Uterus (tissue), 4 donors: ENCODE data around the gene DNAJC16. TPM values are rescaled to one million over a fixed set of nuclear protein-coding genes. Genes with fewer than 3 reads are reported as not detected.

Experiments used
- DNase-seq, 2 donors: peaks; one replicate each; pipeline ENCODE4 v3.0.0-alpha.2; 2019 to 2020
- H3K27ac ChIP-seq, 2 donors: fragments of 200-600 bp; sonication (generic); 1 replicate in 1 of 2; 2 replicates in 1 of 2; pipeline ENCODE4 v1.5.1; 2016 to 2018
- H3K27me3 ChIP-seq, 2 donors: fragments of 200-600 bp; sonication (generic); one replicate each; pipeline ENCODE4 v1.5.1; 2018 to 2019; ENCODE audit warnings: control low read depth in 1 of 2
- H3K36me3 ChIP-seq, 2 donors: fragments of 200-600 bp; sonication (generic); one replicate each; pipeline ENCODE4 v1.5.1; 2019; ENCODE audit warnings: control low read depth in 1 of 2
- H3K4me1 ChIP-seq, 2 donors: fragments of 200-600 bp; sonication (generic); one replicate each; pipeline ENCODE4 v1.5.1; 2018 to 2019; ENCODE audit warnings: control low read depth in 1 of 2
- H3K4me3 ChIP-seq, 2 donors: fragments of 200-600 bp; sonication (generic); 1 replicate in 1 of 2; 2 replicates in 1 of 2; pipeline ENCODE4 v1.5.1; 2018 to 2019; ENCODE audit warnings: mild to moderate bottlenecking in 1 of 2
- H3K9me3 ChIP-seq, 2 donors: fragments of 200-600 bp; sonication (generic); one replicate each; pipeline ENCODE4 v1.5.1; 2019; ENCODE audit warnings: control low read depth in 1 of 2
- POLR2A ChIP-seq, 2 donors: fragments of 450-650 bp; IDR thresholded peaks; one replicate each; pipeline ENCODE4 v1.6.1; 2016; ENCODE audit warnings: antibody characterized with exemption in 2 of 2, mild to moderate bottlenecking in 1 of 2, moderate library complexity in 1 of 2
- intact Hi-C: fragments of 100-400 bp; cut with DNase I; formaldehyde crosslinking; loops from one replicate; pipeline ENCODE4 v1.15.1; 2023; ENCODE audit warnings: low total_unique reads
- total RNA-seq, 4 donors: library from RNA; depleted of rRNA in 3 of 4; stranded (reverse); fragments of >200 nt in 3 of 4; gene quantifications; one replicate each; pipeline versions ENCODE4 v1.1.0 to v1.2.4, GENCODE V29; 2014 to 2023
- TF ChIP-seq, protein P1 (sequence below), 4 experiments: fragments of 200-600 bp in 2 of 4; fragments of 450-650 bp in 2 of 4; sonication (generic) in 2 of 4; IDR thresholded peaks; one replicate each; pipeline ENCODE4 v1.5.1; 2016 to 2019; ENCODE audit warnings: antibody characterized with exemption in 4 of 4, mild to moderate bottlenecking in 2 of 4, moderate library complexity in 1 of 4
- donor health status: DM: yes; HTN: yes; CAD: no.

The DNAJC16 gene
- total RNA-seq, 4 donors from 2014 or later, result 8.8 to 32.4 (median 27.5) TPM

DNA sequence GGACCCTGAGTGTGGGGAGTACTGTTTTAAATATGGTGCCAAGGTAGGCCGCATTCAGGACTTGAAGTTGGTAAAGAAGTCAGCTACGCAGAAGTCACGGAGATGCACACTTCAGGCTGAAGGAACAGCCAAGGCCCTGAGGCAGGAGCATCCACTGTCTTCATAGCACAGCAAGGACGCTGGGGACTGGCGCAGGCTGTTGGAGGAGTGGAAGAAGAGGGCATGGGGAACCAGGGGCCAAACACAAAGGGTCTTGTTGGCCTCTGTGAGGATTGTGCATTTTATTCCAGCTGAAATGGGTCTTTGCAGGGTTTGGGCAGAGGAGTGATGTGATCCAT, 16.6 kb downstream of the DNAJC16 start:
- Histone ChIP-seq H3K27me3 (no peaks in the 10 kb centered on the region), H3K36me3 (no peaks in the 10 kb centered on the region), H3K4me3 (no peak overlapping the region), H3K27ac (peak overlapping the region; percentile 31 to 60), H3K9me3 (no peaks in the 10 kb centered on the region), H3K4me1 (no peaks in the 10 kb centered on the region)
- no peak for DNase-seq
- TF ChIP-seq, protein P1, sequence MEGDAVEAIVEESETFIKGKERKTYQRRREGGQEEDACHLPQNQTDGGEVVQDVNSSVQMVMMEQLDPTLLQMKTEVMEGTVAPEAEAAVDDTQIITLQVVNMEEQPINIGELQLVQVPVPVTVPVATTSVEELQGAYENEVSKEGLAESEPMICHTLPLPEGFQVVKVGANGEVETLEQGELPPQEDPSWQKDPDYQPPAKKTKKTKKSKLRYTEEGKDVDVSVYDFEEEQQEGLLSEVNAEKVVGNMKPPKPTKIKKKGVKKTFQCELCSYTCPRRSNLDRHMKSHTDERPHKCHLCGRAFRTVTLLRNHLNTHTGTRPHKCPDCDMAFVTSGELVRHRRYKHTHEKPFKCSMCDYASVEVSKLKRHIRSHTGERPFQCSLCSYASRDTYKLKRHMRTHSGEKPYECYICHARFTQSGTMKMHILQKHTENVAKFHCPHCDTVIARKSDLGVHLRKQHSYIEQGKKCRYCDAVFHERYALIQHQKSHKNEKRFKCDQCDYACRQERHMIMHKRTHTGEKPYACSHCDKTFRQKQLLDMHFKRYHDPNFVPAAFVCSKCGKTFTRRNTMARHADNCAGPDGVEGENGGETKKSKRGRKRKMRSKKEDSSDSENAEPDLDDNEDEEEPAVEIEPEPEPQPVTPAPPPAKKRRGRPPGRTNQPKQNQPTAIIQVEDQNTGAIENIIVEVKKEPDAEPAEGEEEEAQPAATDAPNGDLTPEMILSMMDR (IDR thresholded peaks at IDR 0.05), result no peak
- TF ChIP-seq POLR2A (IDR thresholded peaks at IDR 0.05), result no peak
- intact Hi-C loops, result no loop called here

DNA sequence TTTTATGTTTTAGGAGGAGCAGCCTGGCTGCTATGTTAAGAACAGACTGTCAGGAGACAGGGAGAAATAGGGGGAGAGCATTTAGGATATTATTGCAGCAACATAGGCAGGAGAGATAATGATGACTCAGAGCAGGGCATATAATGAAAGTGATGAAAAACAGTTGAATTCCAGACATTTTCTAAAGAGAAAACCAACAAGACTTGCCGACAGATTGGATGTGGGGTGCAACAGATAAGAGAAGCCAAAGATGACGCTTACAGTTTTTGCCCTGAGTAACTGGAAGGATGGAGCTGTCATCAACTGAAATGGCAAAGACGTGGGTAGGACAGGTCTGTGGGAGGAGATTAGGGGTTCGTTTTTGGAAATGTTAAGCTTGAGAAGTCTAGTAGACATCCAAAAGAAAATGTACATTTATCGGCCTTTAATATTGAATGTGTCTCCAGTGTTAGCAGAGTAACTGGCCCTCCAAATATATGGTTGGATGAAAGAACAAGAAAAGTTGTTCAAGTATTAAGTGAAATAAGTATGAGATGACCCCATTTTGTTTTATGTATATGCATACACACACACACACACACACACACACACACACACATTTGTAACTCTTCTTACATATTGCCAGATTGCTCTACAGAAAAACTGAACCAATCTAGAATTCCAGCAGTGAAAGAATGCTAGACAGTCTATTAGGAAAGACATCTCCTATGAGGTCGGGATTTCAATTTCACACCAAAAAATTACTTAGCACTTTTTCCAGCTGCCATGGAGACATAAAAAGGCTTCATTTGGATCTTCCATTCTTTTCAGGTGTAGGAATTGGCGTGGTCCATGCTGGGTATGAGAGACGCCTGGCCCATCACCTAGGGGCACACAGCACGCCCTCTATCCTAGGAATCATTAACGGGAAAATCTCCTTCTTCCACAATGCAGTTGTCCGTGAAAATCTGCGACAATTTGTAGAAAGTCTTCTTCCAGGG, 17.2 kb downstream of the DNAJC16 start:
- no peaks in the 10 kb centered on the region for H3K4me1 ChIP-seq
- H3K27me3 ChIP-seq, result no peaks in the 10 kb centered on the region
- no peak overlapping the region for H3K27ac ChIP-seq
- H3K36me3 ChIP-seq, result no peaks in the 10 kb centered on the region
- TF ChIP-seq, protein P1 (IDR thresholded peaks at IDR 0.05), result no peak
- TF ChIP-seq POLR2A (IDR thresholded peaks at IDR 0.05), result no peak
- no peak for DNase-seq
- intact Hi-C loops, result no loop called here
- H3K9me3 ChIP-seq, result no peaks in the 10 kb centered on the region
- no peak overlapping the region for H3K4me3 ChIP-seq

GRCh38 chr1:15546641-15547040, 20.0 kb downstream of the DNAJC16 start:
- no peak overlapping the region for H3K4me3 ChIP-seq
- H3K27ac ChIP-seq, result no peak overlapping the region
- intact Hi-C loops, result no loop called here
- H3K27me3 ChIP-seq, result no peaks in the 10 kb centered on the region
- no peaks in the 10 kb centered on the region for H3K9me3 ChIP-seq
- TF ChIP-seq, protein P1 (IDR thresholded peaks at IDR 0.05), result no peak
- TF ChIP-seq POLR2A (IDR thresholded peaks at IDR 0.05), result no peak
- no peaks in the 10 kb centered on the region for H3K4me1 ChIP-seq
- H3K36me3 ChIP-seq, result no peaks in the 10 kb centered on the region
- DNase-seq, result no peak

DNA sequence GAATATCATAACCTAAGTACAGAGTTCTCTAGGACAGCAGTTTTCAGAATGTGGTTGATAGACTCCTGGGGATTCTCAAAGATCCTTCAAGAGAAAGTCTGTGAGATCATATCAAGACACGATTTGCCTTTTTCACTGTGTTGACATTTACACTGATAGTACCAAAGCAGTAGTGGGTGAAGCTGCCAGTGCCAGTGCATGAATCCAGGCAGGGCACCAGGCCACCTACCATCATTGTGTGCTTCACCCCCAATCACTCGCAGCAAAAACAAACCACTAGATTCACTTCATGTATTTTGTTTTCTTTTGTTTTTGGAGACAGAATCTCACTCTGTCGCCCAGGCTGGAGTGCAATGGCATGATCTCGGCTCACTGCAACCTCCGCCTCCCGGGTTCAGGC, 23.9 kb downstream of the DNAJC16 start:
- H3K4me1 ChIP-seq, result no peaks in the 10 kb centered on the region
- TF ChIP-seq, protein P1 (IDR thresholded peaks at IDR 0.05), result no peak
- TF ChIP-seq POLR2A (IDR thresholded peaks at IDR 0.05), result no peak
- H3K4me3 ChIP-seq, result no peak overlapping the region
- DNase-seq, result no peak
- H3K27me3 ChIP-seq, result no peaks in the 10 kb centered on the region
- H3K9me3 ChIP-seq, result no peaks in the 10 kb centered on the region
- H3K36me3 ChIP-seq, result no peaks in the 10 kb centered on the region
- intact Hi-C loops, result no loop called here
- H3K27ac ChIP-seq, result no peak overlapping the region

- intact Hi-C loops, result no loop called here
These were observed 30.4 kb downstream of the DNAJC16 start for GRCh38 chr1:15557008-15557407.

More at GRCh38 chr1:15557008-15557407, 30.4 kb downstream of the DNAJC16 start:
- Histone ChIP-seq H3K36me3 (no peaks in the 10 kb centered on the region), H3K27me3 (no peaks in the 10 kb centered on the region), H3K4me3 (no peak overlapping the region), H3K4me1 (no peaks in the 10 kb centered on the region), H3K9me3 (no peaks in the 10 kb centered on the region), H3K27ac (no peak overlapping the region)
- DNase-seq, result no peak
- TF ChIP-seq POLR2A (IDR thresholded peaks at IDR 0.05), result no peak
- TF ChIP-seq, protein P1 (IDR thresholded peaks at IDR 0.05), result no peak
